Ascending aorta (tissue), 2 donors: ENCODE data around the gene GLYATL3. TPM values are rescaled to one million over a fixed set of nuclear protein-coding genes. Genes with fewer than 3 reads are reported as not detected.
A peak's percentile ranks its signal among the peaks of the same experiment; 100 is the strongest.

ENCODE experiments used
- DNase-seq, 2 donors: peaks; one replicate each; pipeline ENCODE4 v3.0.0-alpha.2; 2019; ENCODE audit warnings: low spot score in 2 of 2
- H3K27ac ChIP-seq, 2 donors: fragments of 200-600 bp; sonication (generic); one replicate each; pipeline ENCODE4 v1.5.1; 2016 to 2017; ENCODE audit warnings: mild to moderate bottlenecking in 1 of 2
- H3K27me3 ChIP-seq: fragments of 200-600 bp; sonication (generic); one replicate; pipeline ENCODE4 v1.5.1; 2017
- H3K36me3 ChIP-seq, 2 donors: fragments of 200-600 bp; sonication (generic); one replicate each; pipeline ENCODE4 v1.5.1; 2016
- H3K4me1 ChIP-seq, 2 donors: fragments of 200-600 bp; sonication (generic); one replicate each; pipeline ENCODE4 v1.5.1; 2016 to 2017; ENCODE audit warnings: mild to moderate bottlenecking in 1 of 2
- H3K4me3 ChIP-seq, 2 donors: fragments of 200-600 bp; sonication (generic); one replicate each; pipeline ENCODE4 v1.5.1; 2016 to 2017; ENCODE audit warnings: mild to moderate bottlenecking in 1 of 2
- H3K9me3 ChIP-seq, 2 donors: fragments of 200-600 bp; sonication (generic); one replicate each; pipeline ENCODE4 v1.5.1; 2016
- CTCF ChIP-seq, 3 experiments: fragments of 200-600 bp in 2 of 3; fragments of 450-650 bp in 1 of 3; sonication (generic) in 2 of 3; IDR thresholded peaks; one replicate each; pipeline ENCODE4 v1.5.1; 2016 to 2019; ENCODE audit warnings: antibody characterized with exemption in 3 of 3, mild to moderate bottlenecking in 1 of 3, moderate library complexity in 1 of 3
- intact Hi-C: fragments of 100-400 bp; cut with DNase I; formaldehyde crosslinking; loops from one replicate; pipeline ENCODE4 v1.15.1; 2023
- total RNA-seq: library from RNA; depleted of rRNA; stranded (reverse); fragments of >200 nt; gene quantifications from one replicate; pipeline ENCODE4 v1.1.0, GENCODE V29; 2016

Gene GLYATL3
- total RNA-seq = not detected

GRCh38 chr6:49499623-49500022 is at the start of gene GLYATL3:
Gene GLYATL3, plus strand, starts transcription at chr6:49499923. Its CDS starts 12,068 bp downstream, at chr6:49511991.
- H3K36me3 ChIP-seq = no peaks in the 10 kb centered on the region

GRCh38 chr6:49453221-49453620 is 46.5 kb upstream of the GLYATL3 start:
- no peaks in the 10 kb centered on the region for H3K27me3 ChIP-seq
- H3K36me3 ChIP-seq = peaks cover 44 to 78% of the 10 kb centered on the region in 2 donors
- DNase-seq = no peak
- no peaks in the 10 kb centered on the region for H3K9me3 ChIP-seq
- no peak overlapping the region for H3K4me3 ChIP-seq
- intact Hi-C loops = no loop called here
- no peak overlapping the region for H3K27ac ChIP-seq
- no peak for TF ChIP-seq CTCF (IDR thresholded peaks at IDR 0.05)
- H3K4me1 ChIP-seq = no peaks in the 10 kb centered on the region

More at GRCh38 chr6:49499623-49500022, at the start of gene GLYATL3:
- Histone ChIP-seq H3K4me1 (no peaks in the 10 kb centered on the region), H3K4me3 (no peak within 1 kb of the TSS), H3K27ac (no peak within 1 kb of the TSS), H3K27me3 (no peaks in the 10 kb centered on the region), H3K9me3 (no peaks in the 10 kb centered on the region)
- no peak for TF ChIP-seq CTCF (IDR thresholded peaks at IDR 0.05)
- no peak for DNase-seq
- intact Hi-C loops = no loop called here

- TF ChIP-seq CTCF (IDR thresholded peaks at IDR 0.05) = no peak
- peaks cover 29 to 65% of the 10 kb centered on the region in 2 donors for H3K36me3 ChIP-seq
Measured at GRCh38 chr6:49454787-49455709, 44.7 kb upstream of the GLYATL3 start.

GRCh38 chr6:49457771-49458170 is 42.0 kb upstream of the GLYATL3 start:
- no peak for TF ChIP-seq CTCF (IDR thresholded peaks at IDR 0.05)
- H3K36me3 ChIP-seq = peaks cover 15 to 44% of the 10 kb centered on the region in 2 donors

More at GRCh38 chr6:49454787-49455709, 44.7 kb upstream of the GLYATL3 start:
- H3K9me3 ChIP-seq = no peaks in the 10 kb centered on the region
- DNase-seq = no peak
- intact Hi-C loops = no loop called here
- no peak overlapping the region for H3K4me3 ChIP-seq
- no peaks in the 10 kb centered on the region for H3K27me3 ChIP-seq
- no peak overlapping the region for H3K27ac ChIP-seq
- H3K4me1 ChIP-seq = peaks cover 0 to under 1% of the 10 kb centered on the region in 2 donors

GRCh38 chr6:49462071-49462470 is 37.7 kb upstream of the GLYATL3 start:
- DNase-seq = no peak
- intact Hi-C loops = loop anchor here (2.0 kb wide), 1 partner anchor 1985 kb away; the partner anchor contains the start of gene CD2AP
- TF ChIP-seq CTCF (IDR thresholded peaks at IDR 0.05) = no peak
- Histone ChIP-seq H3K9me3 (no peaks in the 10 kb centered on the region), H3K4me1 (peaks cover 0 to 24% of the 10 kb centered on the region in 2 donors), H3K36me3 (peaks cover 0 to 7% of the 10 kb centered on the region in 2 donors), H3K4me3 (peak overlapping the region; percentile 79 to 87), H3K27me3 (no peaks in the 10 kb centered on the region), H3K27ac (peak overlapping the region; percentile 88 to 93)

More at GRCh38 chr6:49457771-49458170, 42.0 kb upstream of the GLYATL3 start:
- H3K27ac ChIP-seq = no peak overlapping the region
- peaks cover 0 to 19% of the 10 kb centered on the region in 2 donors for H3K4me1 ChIP-seq
- DNase-seq = no peak
- no peaks in the 10 kb centered on the region for H3K27me3 ChIP-seq
- H3K4me3 ChIP-seq = no peak overlapping the region
- intact Hi-C loops = no loop called here
- H3K9me3 ChIP-seq = no peaks in the 10 kb centered on the region
